OCI-LY7 (cell line): ENCODE results near the gene TMPRSS6.

Experiments used
- EZH2phosphoT487 ChIP-seq: fragments of 200-600 bp; sonication (generic); IDR thresholded peaks from 2 replicates; pipeline ENCODE4 v1.6.1; 2018; ENCODE audit warnings: low read depth, borderline replicate concordance, mild to moderate bottlenecking, mixed run types, antibody characterized with exemption, low read length, moderate library complexity, mixed read lengths
- TF ChIP-seq, protein P1 (sequence below): fragments of 200-600 bp; sonication (generic); conservative IDR thresholded peaks from 2 replicates; pipeline ENCODE4 v1.5.1; 2014; ENCODE audit warnings: mild to moderate bottlenecking, antibody characterized with exemption, low read length, moderate library complexity, mixed read lengths

GRCh38 chr22:37150701-37151100 lies 41.2 kb upstream of the TMPRSS6 start:
- TF ChIP-seq, protein P1, sequence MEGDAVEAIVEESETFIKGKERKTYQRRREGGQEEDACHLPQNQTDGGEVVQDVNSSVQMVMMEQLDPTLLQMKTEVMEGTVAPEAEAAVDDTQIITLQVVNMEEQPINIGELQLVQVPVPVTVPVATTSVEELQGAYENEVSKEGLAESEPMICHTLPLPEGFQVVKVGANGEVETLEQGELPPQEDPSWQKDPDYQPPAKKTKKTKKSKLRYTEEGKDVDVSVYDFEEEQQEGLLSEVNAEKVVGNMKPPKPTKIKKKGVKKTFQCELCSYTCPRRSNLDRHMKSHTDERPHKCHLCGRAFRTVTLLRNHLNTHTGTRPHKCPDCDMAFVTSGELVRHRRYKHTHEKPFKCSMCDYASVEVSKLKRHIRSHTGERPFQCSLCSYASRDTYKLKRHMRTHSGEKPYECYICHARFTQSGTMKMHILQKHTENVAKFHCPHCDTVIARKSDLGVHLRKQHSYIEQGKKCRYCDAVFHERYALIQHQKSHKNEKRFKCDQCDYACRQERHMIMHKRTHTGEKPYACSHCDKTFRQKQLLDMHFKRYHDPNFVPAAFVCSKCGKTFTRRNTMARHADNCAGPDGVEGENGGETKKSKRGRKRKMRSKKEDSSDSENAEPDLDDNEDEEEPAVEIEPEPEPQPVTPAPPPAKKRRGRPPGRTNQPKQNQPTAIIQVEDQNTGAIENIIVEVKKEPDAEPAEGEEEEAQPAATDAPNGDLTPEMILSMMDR, result no peak
- no peak for TF ChIP-seq EZH2phosphoT487
